Stimulated activated CD4-positive, alpha-beta T cell treated with anti-CD3 and anti-CD28 coated beads, TNF-alpha, amount 100 ng/mL, for 24 hours (primary cell): Measurements from ENCODE around the gene ANTKMT.

Experiments used
- DNase-seq, 3 experiments: peaks; one replicate each; pipeline ENCODE4 v3.0.0-alpha.2; 2020; ENCODE audit warnings: low read depth in 3 of 3

ANTKMT gene

DNA sequence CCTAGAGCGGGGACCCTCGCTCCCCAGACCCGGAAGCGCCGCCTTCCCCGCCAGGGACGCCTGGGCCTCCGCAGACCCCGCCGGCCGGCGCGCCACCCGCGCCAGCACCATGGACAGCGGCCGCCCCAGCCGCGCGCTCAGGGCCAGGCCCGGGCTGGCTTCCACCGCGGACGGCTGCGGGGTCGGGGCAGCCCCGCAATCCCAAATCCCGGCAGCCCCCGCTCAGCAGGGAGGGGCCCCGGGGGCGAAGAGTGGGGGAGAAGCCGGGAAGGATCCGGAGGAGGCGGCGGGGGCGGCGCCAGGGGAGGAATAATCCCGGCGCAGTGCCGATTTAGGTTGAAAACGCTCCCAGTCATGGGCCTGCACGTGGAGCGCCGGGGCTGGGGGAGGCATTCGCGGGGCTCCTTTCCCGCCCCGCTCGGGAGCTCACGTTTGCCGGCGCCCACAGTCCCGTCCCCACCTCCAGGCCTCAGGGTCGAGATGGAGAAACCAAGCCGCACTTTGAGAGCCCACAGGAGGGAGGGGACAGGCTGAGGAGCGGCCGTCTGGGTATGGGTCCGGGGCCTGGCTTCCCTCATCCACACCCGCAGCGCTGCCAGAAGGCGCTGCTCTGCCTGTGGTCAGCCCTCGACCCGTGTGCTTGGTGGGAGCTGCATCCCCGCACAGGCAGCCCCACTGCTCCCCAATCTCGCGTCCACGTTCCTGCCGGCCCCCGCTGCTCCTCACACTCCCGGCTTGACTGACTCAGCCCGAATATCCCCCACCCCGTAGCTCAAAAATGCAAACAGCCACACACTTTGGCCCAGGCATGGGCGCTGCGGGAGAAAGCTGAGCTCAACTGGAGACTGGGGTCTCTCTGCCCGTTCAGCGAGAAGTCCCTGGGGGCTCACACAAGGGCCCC, 20.0 kb upstream of the ANTKMT start:
- DNase-seq: no peak

DNA sequence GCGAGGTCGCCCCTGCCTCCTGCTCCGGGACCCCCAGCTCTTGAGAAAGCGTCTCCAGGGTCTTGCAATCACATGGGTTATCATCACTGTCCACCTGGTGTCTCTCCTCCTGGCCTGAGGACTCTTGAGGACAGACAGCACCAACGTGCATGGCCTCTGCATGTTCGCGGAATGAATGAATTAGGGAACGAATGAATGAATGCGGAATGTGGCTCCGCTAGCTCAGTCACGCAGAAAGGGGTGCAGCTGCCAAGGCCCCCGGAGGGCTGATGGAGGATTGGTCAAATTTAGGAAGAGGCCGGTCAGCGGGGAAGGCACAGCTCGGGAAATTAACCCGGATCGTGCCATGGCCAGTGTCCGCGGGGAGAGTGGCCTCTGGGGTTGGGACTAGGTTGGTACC, 18.6 kb upstream of the ANTKMT start:
- DNase-seq: no peak

DNA sequence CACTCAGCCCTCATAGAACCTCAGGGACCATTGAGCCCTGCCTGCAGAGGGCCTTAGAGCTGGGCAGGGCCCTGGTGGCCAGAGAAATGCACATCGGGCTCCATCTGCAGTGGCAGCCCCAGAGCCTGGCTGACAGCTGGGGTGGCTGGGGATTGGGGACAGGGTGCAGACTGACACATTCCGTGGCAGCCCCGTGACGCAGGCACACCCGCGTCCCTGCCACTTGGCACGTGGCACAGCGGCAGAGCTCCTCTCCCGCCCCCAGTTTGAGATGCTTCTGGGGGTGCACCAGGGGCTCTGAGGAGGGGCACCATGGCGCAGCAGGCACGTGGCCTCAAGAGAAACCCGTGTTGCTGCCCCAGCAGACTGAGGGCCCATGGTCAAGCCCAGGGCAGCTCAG, 17.5 kb upstream of the ANTKMT start:
- no peak for DNase-seq

DNA sequence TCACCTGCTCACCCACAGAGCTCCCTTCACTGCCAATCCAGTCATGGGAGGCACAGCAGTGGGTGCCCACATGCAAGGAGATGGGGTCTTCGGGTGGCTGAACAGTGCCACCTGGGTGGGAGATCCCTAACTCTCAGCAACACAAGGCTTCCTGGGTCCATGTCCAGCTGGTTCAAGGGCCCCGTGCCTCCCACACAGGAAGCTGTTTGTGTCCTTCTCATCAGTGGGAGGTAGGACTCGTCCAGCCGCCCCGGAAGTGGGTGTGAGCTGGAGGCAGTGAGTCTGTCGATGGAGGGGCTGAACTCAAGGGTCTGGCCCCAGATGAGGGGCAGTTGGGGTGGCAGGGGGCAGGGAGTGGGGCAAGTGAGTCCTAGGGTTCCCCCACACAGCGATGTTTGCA, 16.9 kb upstream of the ANTKMT start:
- no peak for DNase-seq

DNA sequence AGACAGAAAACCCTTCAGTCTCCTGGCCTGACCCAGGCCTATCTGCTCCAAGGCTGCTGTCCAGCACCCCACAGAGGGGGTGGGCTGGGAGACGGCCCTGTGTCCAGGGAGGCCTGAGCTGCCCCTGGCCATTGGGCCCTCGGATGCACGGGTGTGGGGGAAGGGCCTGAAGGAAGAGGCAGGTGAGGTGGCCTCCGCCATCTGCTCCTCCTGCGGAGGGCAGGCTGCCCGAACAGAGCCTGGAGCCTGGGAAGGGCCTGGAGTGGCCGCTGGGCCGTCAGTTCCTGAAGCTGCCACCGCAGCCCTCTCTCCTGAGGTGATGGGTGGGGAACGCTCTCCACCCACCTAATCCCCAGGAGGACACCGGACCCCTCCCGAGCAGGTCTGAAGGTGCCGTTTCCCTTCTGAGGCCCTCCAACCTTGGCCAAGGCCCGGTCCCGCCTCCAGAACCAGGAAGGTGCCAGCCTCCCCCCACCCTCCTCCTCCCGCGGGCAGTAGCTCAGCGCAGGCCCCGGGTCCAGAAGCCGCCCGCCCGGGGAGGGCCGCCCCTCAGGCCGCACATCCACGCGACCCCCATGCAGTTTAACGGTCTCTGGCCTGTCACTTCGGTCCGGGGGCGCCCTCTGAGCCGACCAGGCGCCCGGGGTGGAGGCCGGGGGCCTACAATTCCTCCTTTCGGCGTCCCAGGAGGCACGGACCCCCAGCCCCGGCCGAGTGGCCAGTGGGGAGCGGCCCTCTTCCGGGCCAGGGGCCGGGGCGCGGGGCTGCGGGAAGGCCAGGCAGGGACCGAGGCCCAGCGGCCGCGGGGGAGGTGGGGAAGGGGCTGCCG, 16.2 kb upstream of the ANTKMT start:
- no peak for DNase-seq

DNA sequence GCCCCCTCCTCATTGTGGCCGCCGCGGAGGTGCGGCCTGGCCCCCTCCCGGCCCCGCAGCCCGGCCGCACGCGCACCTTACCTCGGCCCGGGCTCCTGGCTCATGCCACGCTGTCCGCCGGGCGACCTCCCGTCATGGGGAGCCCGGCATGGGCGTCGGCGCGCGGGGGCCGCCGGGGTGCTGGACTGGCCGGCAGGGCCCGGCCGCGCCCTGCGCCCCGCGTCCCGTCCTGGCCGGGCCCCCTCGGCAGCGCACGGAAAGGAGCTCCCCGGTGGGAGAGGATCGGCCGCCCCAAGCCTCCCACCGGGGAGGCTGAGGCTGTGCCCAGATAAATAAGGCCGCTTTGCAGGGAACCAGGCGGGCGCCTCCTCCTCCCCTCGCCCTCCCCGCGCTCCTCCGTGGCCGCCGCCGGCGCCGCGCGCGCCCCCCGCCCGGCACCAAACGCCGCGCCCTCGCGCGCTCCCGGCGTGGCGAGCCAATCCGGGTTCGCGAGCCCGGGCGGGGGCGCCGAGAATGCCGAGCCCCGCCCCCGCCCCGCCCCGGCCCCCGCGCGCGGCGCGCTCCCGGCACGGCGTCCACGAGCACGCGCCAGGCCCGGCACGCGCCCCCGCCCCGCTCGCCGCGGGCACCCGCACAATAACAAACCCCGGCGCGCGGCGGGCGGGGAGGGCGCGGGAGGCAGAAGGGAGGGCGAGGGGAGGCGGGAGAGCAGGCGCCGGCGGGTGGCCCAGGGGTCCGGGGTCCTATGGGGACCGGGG, 15.3 kb upstream of the ANTKMT start, which contains the start of gene FBXL16:
Gene FBXL16 (minus strand): TSS at position 371 of the 758 bp plus-strand sequence. CDS start 8,396 bp downstream, outside the sequence.
- DNase-seq: no peak

DNA sequence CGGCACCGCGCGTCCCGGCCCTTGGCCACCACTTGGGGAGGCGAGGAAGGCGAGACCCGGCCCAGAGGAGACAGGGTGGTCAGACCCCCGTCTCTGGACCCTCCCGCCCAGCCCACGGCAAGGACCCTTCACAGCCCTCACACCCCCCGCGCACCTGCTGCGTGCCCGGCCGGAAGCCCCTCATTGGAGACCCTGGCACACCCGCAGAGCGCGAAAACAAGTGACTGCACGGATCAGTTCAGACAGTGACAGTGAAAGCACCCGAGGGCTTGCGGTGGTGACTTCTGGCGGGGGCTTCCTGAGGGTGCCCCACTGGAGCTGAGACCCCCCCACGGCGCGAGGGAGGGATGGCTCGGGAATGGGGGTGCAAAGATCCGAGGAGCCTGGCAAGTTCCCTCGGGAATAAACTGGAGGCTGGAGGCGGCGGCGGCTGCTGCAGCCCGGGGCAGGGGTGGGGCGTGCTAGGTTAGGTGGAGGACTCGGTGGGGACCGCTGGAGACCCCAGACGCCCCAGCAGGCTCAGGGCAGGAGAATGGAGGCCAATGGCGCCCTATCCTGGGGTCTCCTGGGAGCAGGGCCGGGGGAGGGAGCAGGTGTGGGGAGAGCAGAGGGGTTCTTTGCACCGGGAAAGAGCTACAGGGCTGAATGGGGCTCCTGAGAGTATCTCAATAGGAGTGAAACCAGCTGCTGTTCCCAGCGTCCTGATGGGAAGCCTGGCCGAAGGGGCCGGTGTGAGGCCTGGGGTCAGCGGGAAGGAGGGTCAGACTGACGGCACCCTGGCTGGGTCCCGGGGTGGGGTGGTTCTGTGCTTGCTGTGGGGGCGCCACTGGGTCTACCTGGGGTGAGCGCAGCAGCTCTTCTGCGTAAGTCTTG, 14.5 kb upstream of the ANTKMT start:
- DNase-seq: no peak

DNA sequence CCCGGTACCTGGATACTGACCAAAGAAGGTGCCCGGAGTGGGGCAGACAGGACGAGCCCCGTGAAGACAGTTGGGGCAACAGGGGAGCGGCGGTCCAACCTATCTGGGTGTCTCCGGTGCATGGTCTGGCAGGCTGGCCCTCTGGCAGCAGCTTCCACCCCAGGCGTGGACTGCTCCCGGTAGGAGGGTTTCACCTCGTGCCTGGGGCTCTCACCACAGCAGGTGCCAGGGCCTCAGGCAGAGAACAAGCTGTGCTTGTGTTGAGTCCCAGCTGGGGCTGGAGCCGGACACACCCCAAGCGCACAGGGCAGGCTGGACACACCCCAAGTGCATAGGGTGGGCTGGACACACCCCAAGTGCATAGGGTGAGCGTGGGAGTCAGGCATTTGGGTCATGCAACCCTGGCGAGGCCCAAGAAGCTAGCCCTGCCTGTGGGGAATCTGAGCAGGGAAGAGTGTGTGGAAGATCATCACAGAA, 13.8 kb upstream of the ANTKMT start:
- no peak for DNase-seq

DNA sequence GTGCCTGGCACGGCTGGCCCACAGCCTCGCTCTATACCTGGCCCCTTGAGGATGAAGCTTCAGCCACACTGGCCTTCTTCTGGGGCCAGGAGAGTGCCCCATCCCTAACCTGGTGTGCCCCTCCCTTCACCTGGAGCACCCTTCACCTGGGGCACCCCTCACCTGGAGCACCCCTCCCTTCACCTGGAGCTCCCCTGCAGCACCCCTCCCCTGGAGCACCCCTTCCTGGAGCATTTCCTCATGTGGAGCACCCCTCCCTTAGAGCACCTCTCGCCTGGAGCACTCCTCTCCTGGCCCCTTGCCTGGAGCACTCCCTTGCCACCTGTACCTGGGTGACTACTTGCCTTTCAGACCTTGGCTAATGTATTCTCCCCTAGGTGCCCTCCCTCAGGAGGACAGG, 12.9 kb upstream of the ANTKMT start:
- no peak for DNase-seq

DNA sequence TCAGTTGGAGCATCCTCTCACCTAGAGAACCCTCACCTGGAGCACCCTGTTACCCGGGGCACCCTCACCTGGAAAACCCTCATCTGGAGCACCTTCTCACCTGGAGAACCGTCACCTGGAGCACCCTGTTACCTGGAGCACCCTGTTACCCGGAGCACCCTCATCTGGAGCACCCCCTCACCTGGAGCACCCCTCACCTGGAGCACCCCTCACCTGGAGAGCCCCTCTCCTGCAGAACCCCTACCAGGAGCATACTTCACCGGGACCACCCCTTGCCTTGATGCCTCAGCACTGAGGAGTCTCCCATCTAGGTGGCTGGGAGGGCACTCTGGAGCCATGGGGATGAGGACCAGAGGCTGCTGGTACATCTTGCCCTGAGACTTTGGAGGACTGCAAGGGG, 12.0 kb upstream of the ANTKMT start:
- no peak for DNase-seq

DNA sequence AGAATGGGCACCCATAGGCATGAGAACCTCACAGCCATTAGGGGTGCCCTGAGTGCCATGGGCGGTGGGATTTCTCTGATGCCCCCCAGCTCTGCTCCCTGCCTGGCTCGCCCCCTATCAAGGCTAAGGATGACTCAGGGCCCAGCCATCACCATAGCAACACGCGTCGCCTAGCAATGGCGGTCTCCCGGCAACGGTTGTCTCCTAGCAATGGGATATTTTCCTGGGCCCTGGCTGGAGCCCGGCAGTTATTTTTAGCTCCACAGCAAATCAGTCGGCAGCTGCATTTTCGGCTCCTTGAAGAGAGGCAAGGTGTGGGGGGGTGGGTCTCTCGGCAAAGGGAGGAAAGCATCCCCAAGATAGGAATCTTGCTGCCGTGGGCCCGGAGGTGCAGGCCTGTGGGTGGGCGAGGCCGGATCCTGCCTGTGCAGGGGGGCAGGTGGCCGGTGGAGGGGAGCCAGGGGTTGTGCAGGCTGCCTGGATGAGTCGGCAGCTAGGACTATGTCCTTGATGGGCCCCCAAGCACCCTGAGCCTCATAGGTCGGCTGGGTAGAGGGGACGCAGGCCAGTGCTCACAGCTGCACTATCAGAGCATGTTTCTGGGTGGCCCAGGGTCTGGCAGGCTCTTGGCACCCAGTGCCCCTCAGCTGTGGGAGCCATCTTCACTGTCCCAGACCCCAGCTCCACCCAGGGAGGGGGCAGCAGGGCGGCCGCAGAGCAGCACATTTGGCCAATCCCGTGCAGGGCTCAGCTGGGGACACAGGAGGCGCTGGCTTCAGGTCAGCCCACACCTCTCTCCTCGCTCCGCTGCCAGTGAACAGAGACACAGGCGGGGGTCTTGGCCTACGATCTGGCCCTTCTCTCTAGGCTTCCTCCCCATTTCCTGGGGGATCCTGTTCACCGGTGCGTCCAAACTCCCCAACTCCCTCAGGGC, 11.1 kb upstream of the ANTKMT start:
- DNase-seq: no peak

DNA sequence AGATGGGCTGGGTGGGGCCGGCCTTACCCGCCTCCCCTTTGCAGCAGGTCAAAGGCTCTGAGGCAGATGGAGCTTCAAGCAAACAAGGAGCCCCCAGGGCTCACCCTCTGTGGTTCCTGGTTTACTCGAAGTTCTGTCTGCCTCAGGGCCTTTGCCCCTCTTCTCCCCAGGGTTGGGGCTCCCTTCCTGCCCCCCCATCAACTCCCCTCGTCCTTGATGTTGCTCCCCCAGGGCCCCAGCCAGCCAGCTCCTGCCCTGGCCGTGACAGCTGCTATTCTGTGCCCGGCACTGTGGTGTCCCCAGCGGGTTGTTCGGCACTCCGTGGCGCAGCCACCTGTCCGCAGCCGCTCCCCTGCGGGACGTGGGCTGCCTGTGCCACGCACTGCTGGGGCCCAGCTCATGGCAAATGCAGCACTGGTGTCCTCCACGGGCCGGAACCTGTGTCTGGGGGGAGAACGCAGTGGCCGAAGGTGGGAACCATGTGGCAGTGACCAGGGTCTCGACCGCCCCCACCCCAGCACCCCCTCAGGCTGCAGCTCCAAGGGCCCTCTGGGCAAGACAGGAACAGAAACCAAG, 10.4 kb upstream of the ANTKMT start:
- DNase-seq: no peak

DNA sequence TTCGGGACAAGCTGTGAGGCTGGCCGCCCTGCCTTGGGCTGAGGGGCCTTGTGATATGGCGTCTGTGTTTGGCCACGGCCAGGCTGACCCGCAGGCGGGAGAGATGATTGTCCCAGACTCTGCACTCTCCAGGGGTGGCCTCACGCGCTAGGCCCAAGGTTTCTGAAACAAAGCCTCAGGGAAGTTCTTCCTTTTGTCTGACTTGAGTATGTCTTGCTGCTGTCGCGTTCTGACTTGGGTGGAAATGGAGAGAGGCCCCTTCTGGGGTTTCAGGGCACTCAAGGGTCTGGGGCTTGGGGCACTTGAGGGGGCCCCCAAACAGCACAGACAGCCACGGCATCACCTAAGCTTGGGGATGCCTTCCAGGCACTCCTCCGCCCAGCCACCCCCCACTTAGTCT, 9.9 kb upstream of the ANTKMT start:
- DNase-seq: no peak

DNA sequence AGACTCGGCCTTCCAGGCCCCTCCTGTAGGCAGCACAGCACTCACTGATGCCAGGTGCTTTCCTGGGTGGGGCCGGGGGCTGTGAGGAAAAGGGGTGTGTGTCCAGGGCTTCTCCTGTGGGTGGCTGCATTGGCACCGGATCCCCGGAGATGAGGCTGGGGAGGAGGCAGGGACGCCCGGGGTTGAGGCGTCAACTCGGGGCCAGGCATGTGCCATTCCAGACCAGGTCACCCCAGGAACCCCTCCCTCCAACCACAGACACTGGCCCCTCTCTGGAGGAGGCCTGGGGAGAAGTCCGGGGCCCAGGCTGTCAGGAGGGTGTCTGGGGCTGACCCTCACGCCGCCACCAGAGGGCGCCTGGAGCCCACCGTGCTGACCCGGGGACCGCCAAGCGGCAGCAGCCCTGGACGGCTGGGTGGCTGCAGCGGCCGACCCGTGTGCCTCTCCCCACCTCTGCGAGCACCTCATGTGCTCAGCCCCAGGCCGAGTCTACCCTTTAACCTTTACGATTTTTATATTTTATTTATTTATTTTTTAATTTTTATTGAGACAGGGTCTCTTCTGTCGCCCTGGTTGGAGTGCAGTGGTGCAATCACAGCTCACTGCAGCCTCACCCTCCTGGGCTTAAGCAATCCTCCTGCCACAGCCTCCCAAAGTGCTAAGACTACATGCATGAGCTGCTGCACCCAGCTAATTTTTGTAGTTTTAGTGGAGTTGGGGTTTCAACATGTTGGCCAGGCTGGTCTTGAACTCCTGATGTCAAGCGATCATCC, 9.2 kb upstream of the ANTKMT start:
- peak; percentile 51 to 79 (median 71) for DNase-seq

DNA sequence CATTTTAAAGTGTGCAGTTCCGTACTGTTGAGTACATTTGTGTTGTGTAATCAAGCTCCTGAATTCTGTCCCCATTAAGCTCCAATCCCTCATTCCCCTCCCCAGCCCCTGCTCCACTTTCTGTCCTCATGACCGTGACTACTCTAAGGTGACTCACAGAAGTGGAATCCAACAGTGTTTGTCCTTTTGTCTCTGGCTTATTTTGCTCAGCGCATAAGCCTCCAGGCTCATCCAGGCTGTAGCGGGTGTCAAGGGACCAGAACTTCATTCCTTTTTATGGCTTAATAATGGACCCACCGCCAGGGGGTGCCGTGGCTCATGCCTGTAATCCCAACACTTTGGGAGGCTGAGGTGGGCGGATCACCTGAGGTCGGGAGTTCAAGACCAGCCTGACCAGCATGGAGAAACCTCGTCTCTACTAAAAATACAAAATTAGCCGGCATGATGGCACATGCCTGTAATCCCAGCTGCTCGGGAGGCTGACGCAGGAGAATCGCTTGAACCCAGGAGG, 8.2 kb upstream of the ANTKMT start:
- peak in 1 of 3 experiments; percentile 63 for DNase-seq

DNA sequence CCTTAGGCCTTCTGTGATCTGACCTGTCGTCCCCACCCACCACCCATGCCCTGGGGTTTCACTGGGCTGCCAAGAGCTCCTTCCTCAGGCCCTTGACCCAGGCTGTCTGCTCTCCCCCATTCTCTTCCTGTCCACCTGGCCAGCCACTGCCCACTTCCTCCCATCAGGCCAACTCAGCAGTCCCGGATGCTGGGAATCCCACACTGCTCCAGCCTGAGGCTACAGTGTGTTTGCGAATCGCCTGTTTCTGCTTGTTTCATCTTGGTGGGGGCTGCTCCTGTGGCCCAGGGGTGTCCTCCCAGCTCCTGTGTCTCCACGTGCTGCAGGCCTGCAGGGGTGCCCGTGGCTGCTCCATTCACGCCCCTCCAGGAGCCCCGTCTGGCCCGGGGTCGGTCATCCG, 6.9 kb upstream of the ANTKMT start:
- no peak for DNase-seq

DNA sequence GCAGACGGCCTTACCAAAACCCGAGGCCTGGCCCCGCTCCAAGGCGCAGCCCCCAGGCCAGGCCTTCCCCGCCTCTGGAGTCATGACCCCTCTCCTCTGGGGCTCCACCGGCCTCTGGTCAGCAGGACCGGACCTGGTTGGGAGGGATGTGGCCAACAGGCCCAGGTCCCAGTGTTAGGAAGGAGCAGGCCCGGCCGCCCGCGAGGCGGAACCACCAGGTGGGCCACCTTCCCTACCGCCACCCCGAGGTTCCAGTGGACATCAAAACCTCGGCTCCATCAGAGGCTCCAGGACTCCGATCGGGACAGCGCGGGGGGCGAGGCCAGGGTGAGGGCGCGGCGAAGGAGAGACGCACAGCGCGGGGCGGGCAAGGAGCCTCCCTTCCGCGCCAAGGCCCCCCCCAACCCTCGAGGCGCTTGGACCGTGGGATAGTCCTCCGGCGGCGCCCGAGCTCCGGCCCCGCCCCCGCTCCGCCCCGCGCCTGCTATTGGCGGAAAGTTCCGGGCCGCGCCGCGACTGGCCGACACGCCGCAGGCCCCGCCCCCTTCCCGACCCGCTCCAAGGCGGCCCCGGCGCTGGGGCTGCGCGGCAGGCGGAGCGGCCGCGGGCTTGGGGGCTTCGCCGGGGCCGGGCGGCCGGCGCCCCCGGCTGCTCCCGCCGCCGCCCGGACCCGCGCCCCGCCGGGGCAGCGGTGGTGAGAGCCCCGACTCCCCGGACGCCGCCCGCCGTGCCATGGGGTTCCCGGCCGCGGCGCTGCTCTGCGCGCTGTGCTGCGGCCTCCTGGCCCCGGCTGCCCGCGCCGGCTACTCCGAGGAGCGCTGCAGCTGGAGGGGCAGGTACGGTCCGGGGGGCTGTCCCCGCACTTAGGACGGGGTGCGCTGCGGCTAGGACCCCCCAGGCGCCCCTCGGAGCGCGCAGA, 6.1 kb upstream of the ANTKMT start, which contains the start of gene METRN:
Gene METRN (plus strand): TSS at position 561 of the 919 bp plus-strand sequence. CDS start 172 bp downstream, at position 733.
- peak; percentile 77 to 92 (median 85) for DNase-seq
